Neuronal stem cell (in vitro differentiated cells): Measurements from ENCODE around the gene MUC20.
"Not testable (repeated sequence)": the region's sequence is repeated elsewhere in the genome, so short reads cannot be mapped to it uniquely, and the experiment has no call there.

Experiments
- DNase-seq: peaks from one replicate; pipeline ENCODE4 v3.0.0-alpha.2; 2013; ENCODE audit warnings: low spot score
- H2AFZ ChIP-seq: one replicate; pipeline ENCODE4 v1.6.1; 2013; ENCODE audit warnings: mild to moderate bottlenecking, low read length, inconsistent platforms
- H2AK5ac ChIP-seq: 2 replicates; pipeline ENCODE4 v1.6.1; 2013; ENCODE audit warnings: low read depth, mild to moderate bottlenecking, inconsistent platforms, low read length, moderate library complexity, mixed read lengths
- H2BK120ac ChIP-seq: 2 replicates; pipeline ENCODE4 v1.6.1; 2013; ENCODE audit warnings: low read depth, mild to moderate bottlenecking, inconsistent platforms, low read length, moderate library complexity, mixed read lengths
- H2BK12ac ChIP-seq: one replicate; pipeline ENCODE4 v1.6.1; 2013; ENCODE audit warnings: low read length, inconsistent platforms
- H2BK15ac ChIP-seq: 2 replicates; pipeline ENCODE4 v1.6.1; 2013; ENCODE audit warnings: mild to moderate bottlenecking, low read length, inconsistent platforms, mixed read lengths
- H2BK5ac ChIP-seq: one replicate; pipeline ENCODE4 v1.6.1; 2013; ENCODE audit warnings: inconsistent platforms, mild to moderate bottlenecking, low read length, moderate library complexity
- H3K14ac ChIP-seq: one replicate; pipeline ENCODE4 v1.6.1; 2013; ENCODE audit warnings: low read length, inconsistent platforms
- H3K18ac ChIP-seq: 2 replicates; pipeline ENCODE4 v1.6.1; 2013; ENCODE audit warnings: low read length, inconsistent platforms
- H3K23ac ChIP-seq: 2 replicates; pipeline ENCODE4 v1.6.1; 2013; ENCODE audit warnings: low read depth, mild to moderate bottlenecking, mixed read lengths, low read length, inconsistent platforms; ENCODE audit not compliant: poor library complexity
- H3K27ac ChIP-seq: replicated peaks from 3 replicates; pipeline ENCODE4 v1.5.1; 2013; ENCODE audit warnings: low read length, inconsistent platforms
- H3K27me3 ChIP-seq, 3 experiments: 2 replicates each; pipeline ENCODE4 v1.6.1; 2013; ENCODE audit warnings: low read length in 3 of 3, mild to moderate bottlenecking in 2 of 3, inconsistent platforms in 1 of 3, low read depth in 1 of 3, mixed read lengths in 1 of 3, moderate library complexity in 1 of 3; ENCODE audit not compliant: control insufficient read depth in 3 of 3, insufficient read depth in 3 of 3
- H3K36me3 ChIP-seq, 2 donors: replicated peaks in 1 of 2; 2 replicates each; pipeline ENCODE4 v1.6.1; 2013; ENCODE audit warnings: low read length in 2 of 2; ENCODE audit not compliant: control insufficient read depth in 2 of 2, insufficient read depth in 2 of 2
- H3K4ac ChIP-seq: 2 replicates; pipeline ENCODE4 v1.6.1; 2013; ENCODE audit warnings: inconsistent platforms, mild to moderate bottlenecking, low read length, moderate library complexity
- H3K4me1 ChIP-seq, 2 donors: 1 replicate in 1 of 2; 2 replicates in 1 of 2; pipeline ENCODE4 v1.6.1; 2013; ENCODE audit warnings: low read length in 2 of 2, low read depth in 1 of 2; ENCODE audit not compliant: control insufficient read depth in 2 of 2, insufficient read depth in 1 of 2
- H3K4me2 ChIP-seq: one replicate; pipeline ENCODE4 v1.6.1; 2013; ENCODE audit warnings: mild to moderate bottlenecking, low read length, inconsistent platforms; ENCODE audit not compliant: insufficient read depth, poor library complexity, severe bottlenecking
- H3K4me3 ChIP-seq, 2 donors: 2 replicates each; pipeline ENCODE4 v1.5.1; 2013; ENCODE audit warnings: low read length in 2 of 2, mild to moderate bottlenecking in 2 of 2, inconsistent platforms in 1 of 2, moderate library complexity in 1 of 2
- H3K79me1 ChIP-seq: one replicate; pipeline ENCODE4 v1.6.1; 2013; ENCODE audit warnings: low read depth, mild to moderate bottlenecking, inconsistent platforms, low read length, moderate library complexity
- H3K9ac ChIP-seq: one replicate; pipeline ENCODE4 v1.6.1; 2013; ENCODE audit warnings: mild to moderate bottlenecking, low read depth, low read length, inconsistent platforms; ENCODE audit not compliant: poor library complexity
- H3K9me3 ChIP-seq, 2 donors: replicated peaks in 1 of 2; 2 replicates each; pipeline versions ENCODE3 to v1.6.1; 2013; ENCODE audit warnings: low read length in 2 of 2, mild to moderate bottlenecking in 2 of 2, inconsistent platforms in 1 of 2, low read depth in 1 of 2, mixed read lengths in 1 of 2, moderate library complexity in 1 of 2; ENCODE audit not compliant: control insufficient read depth in 2 of 2, insufficient read depth in 1 of 2
- H4K8ac ChIP-seq: one replicate; pipeline ENCODE4 v1.6.1; 2013; ENCODE audit warnings: low read depth, mild to moderate bottlenecking, inconsistent platforms, low read length, moderate library complexity
- H4K91ac ChIP-seq: one replicate; pipeline ENCODE4 v1.6.1; 2013; ENCODE audit warnings: low read length, low read depth, mild to moderate bottlenecking, inconsistent platforms; ENCODE audit not compliant: poor library complexity
- WGBS, 2 donors: extraction: QIAGEN DNeasy Blood & Tissue Kit; methylation state at CpG; one replicate each; pipeline ENCODE4 v1.1.7; 2013; ENCODE audit warnings: missing lambda C conversion rate in 2 of 2, mixed read lengths in 1 of 2; ENCODE audit not compliant: insufficient read length in 2 of 2, insufficient replicate concordance in 1 of 2; ENCODE audit errors: extremely low coverage in 2 of 2; 5-methylcytosine and 5-hydroxymethylcytosine counted together

The MUC20 gene

GRCh38 chr3:195680690-195681089 lies 40.1 kb upstream of the MUC20 start:
- not testable (repeated sequence) for H3K27me3 ChIP-seq, H3K4me1 ChIP-seq, H3K9ac ChIP-seq, H3K4me3 ChIP-seq, H3K79me1 ChIP-seq, H2BK120ac ChIP-seq, H3K14ac ChIP-seq, DNase-seq, H2AK5ac ChIP-seq, H4K8ac ChIP-seq, H2BK15ac ChIP-seq, H3K27ac ChIP-seq, H3K4me2 ChIP-seq, H2BK5ac ChIP-seq, H3K9me3 ChIP-seq, H2AFZ ChIP-seq, H3K4ac ChIP-seq, H2BK12ac ChIP-seq, H4K91ac ChIP-seq, H3K23ac ChIP-seq, H3K18ac ChIP-seq
- H3K36me3 ChIP-seq, result peaks cover 9 to 55% of the 10 kb centered on the region in 2 donors
- WGBS, 2 donors, result no CpG with 5 or more reads among the region's 10 CpGs

- not testable (repeated sequence) for H2AFZ ChIP-seq, H2AK5ac ChIP-seq, H3K4me1 ChIP-seq, H2BK5ac ChIP-seq, H3K4me2 ChIP-seq, H3K9me3 ChIP-seq, H3K18ac ChIP-seq, H3K27me3 ChIP-seq, H3K4ac ChIP-seq, DNase-seq, H2BK12ac ChIP-seq, H3K4me3 ChIP-seq, H3K9ac ChIP-seq, H3K23ac ChIP-seq, H2BK15ac ChIP-seq, H3K79me1 ChIP-seq, H3K14ac ChIP-seq, H4K91ac ChIP-seq, H4K8ac ChIP-seq, H3K27ac ChIP-seq, H2BK120ac ChIP-seq
- no CpG with 5 or more reads among the region's 24 CpGs for WGBS, 2 donors
- peaks cover 11 to 63% of the 10 kb centered on the region in 2 donors for H3K36me3 ChIP-seq
Observed at GRCh38 chr3:195681458-195682103, 39.2 kb upstream of the MUC20 start.

- H3K14ac ChIP-seq, H3K4me3 ChIP-seq, DNase-seq, H4K8ac ChIP-seq, H2AFZ ChIP-seq, H3K4me2 ChIP-seq, H2BK120ac ChIP-seq, H3K23ac ChIP-seq, H3K9me3 ChIP-seq, H3K4me1 ChIP-seq, H4K91ac ChIP-seq, H2AK5ac ChIP-seq, H2BK5ac ChIP-seq, H3K79me1 ChIP-seq, H3K27me3 ChIP-seq, H3K18ac ChIP-seq, H2BK15ac ChIP-seq, H3K9ac ChIP-seq, H3K4ac ChIP-seq, H2BK12ac ChIP-seq, H3K27ac ChIP-seq: not testable (repeated sequence)
- peaks cover 11 to 60% of the 10 kb centered on the region in 2 donors for H3K36me3 ChIP-seq
- WGBS, 2 donors, result no CpG with 5 or more reads among the region's 13 CpGs
Observed at GRCh38 chr3:195682104-195682742, 38.6 kb upstream of the MUC20 start.

- not testable (repeated sequence) for DNase-seq, H3K9ac ChIP-seq
- WGBS, 2 donors, result no CpG with 5 or more reads among the region's 18 CpGs
Observed at GRCh38 chr3:195683722-195684526, 36.9 kb upstream of the MUC20 start.

More at GRCh38 chr3:195683722-195684526, 36.9 kb upstream of the MUC20 start:
- H2BK12ac ChIP-seq, H3K27me3 ChIP-seq, H2BK15ac ChIP-seq, H3K4me2 ChIP-seq, H3K4me1 ChIP-seq, H2BK120ac ChIP-seq, H3K79me1 ChIP-seq, H2BK5ac ChIP-seq, H2AFZ ChIP-seq, H3K23ac ChIP-seq, H3K27ac ChIP-seq, H4K8ac ChIP-seq, H2AK5ac ChIP-seq, H3K4ac ChIP-seq, H4K91ac ChIP-seq, H3K4me3 ChIP-seq, H3K18ac ChIP-seq, H3K14ac ChIP-seq, H3K9me3 ChIP-seq: not testable (repeated sequence)
- H3K36me3 ChIP-seq, result peaks cover 10 to 58% of the 10 kb centered on the region in 2 donors
